ENCODE results near the gene CHIC2.

Gene CHIC2

GRCh38 chr4:54085284-54085683 lies 20.9 kb upstream of the CHIC2 start:
- 0 out of 2 replicates have a peak, but pooled peaks have one; percentile 11 for TF ChIP-seq OSR2 (tag by site-specific recombination; IDR thresholded peaks at IDR 0.05)
- no peak for TF ChIP-seq ZNF214 (tag by site-specific recombination; IDR thresholded peaks at IDR 0.05; ENCODE audit: borderline replicate concordance)
- TF ChIP-seq ZNF394 (tag by site-specific recombination; IDR thresholded peaks at IDR 0.05; ENCODE audit: borderline replicate concordance) = peak; percentile 39; the same call in 1 of the 2 replicates
- no peak for TF ChIP-seq ZNF335 (tag by site-specific recombination; conservative IDR thresholded peaks at IDR 0.05)
- TF ChIP-seq PRDM10 (tag by site-specific recombination; IDR thresholded peaks at IDR 0.05) = peak; percentile 58
- TF ChIP-seq ZEB2 (tag by site-specific recombination; IDR thresholded peaks at IDR 0.05) = peak; percentile 65
- peak; percentile 78 for TF ChIP-seq ZNF629 (tag by site-specific recombination; IDR thresholded peaks at IDR 0.05)
- TF ChIP-seq ZNF658 (tag by site-specific recombination; IDR thresholded peaks at IDR 0.05) = no peak
- TF ChIP-seq ZNF660 (tag by site-specific recombination; IDR thresholded peaks at IDR 0.05) = peak; percentile 18; the same call in 1 of the 2 replicates
- TF ChIP-seq ZNF366 (tag by site-specific recombination; conservative IDR thresholded peaks at IDR 0.05) = peak; percentile 66
- TF ChIP-seq PRDM1 (tag by site-specific recombination; IDR thresholded peaks at IDR 0.05) = no peak
- peak; percentile 40; the same call in 1 of the 2 replicates for TF ChIP-seq ZNF639 (tag by site-specific recombination; IDR thresholded peaks at IDR 0.05)
- 0 out of 2 replicates have a peak, but pooled peaks have one; percentile 40 for TF ChIP-seq SP7 (tag by site-specific recombination; IDR thresholded peaks at IDR 0.05)
- 0 out of 2 replicates have a peak, but pooled peaks have one; percentile 26 for TF ChIP-seq ZBTB21 (tag by site-specific recombination; IDR thresholded peaks at IDR 0.05)
- ChIA-PET POLR2A (no interaction called here), CTCF (no interaction called here)
- Histone ChIP-seq H3K36me3 (ENCODE audit: control insufficient read depth in 2 of 2, insufficient read depth in 1 of 2, low read length in 2 of 2) (no peaks in the 10 kb centered on the region), H3K4me1 (ENCODE audit: control insufficient read depth, insufficient read depth, low read length) (no peaks in the 10 kb centered on the region), H3K9me3 (ENCODE audit: control insufficient read depth, insufficient read depth, low read depth, low read length) (no peaks in the 10 kb centered on the region), H3K27ac (ENCODE audit: extremely low read depth, low read depth, low read length) (no peak overlapping the region), H3K4me3 (ENCODE audit: low read depth, low read length) (no peak overlapping the region)

GRCh38 chr4:54082168-54082567 lies 17.8 kb upstream of the CHIC2 start:
- ChIA-PET POLR2A (no interaction called here), CTCF (no interaction called here)
- no peak overlapping the region for H3K4me3 ChIP-seq (ENCODE audit: low read depth, low read length)
- no peaks in the 10 kb centered on the region for H3K9me3 ChIP-seq (ENCODE audit: control insufficient read depth, insufficient read depth, low read depth, low read length)
- H3K27ac ChIP-seq (ENCODE audit: extremely low read depth, low read depth, low read length) = no peak overlapping the region
- no peaks in the 10 kb centered on the region for H3K4me1 ChIP-seq (ENCODE audit: control insufficient read depth, insufficient read depth, low read length)
- no peaks in the 10 kb centered on the region for H3K36me3 ChIP-seq (ENCODE audit: control insufficient read depth in 2 of 2, insufficient read depth in 1 of 2, low read length in 2 of 2)
- TF ChIP-seq MYNN (tag by site-specific recombination; IDR thresholded peaks at IDR 0.05; ENCODE audit: borderline replicate concordance) (no peak), ZNF518A (tag by site-specific recombination; conservative IDR thresholded peaks at IDR 0.05; ENCODE audit: low read depth) (no peak), ZNF785 (tag by site-specific recombination; IDR thresholded peaks at IDR 0.05) (no peak), ZBTB21 (tag by site-specific recombination; IDR thresholded peaks at IDR 0.05) (no peak), ZNF362 (tag by site-specific recombination; IDR thresholded peaks at IDR 0.05) (no peak), ZNF174 (tag by site-specific recombination; IDR thresholded peaks at IDR 0.05) (no peak), ZNF214 (tag by site-specific recombination; IDR thresholded peaks at IDR 0.05; ENCODE audit: borderline replicate concordance) (no peak), BCL6B (tag by site-specific recombination; IDR thresholded peaks at IDR 0.05) (peak; percentile 65), ZNF426 (tag by site-specific recombination; IDR thresholded peaks at IDR 0.05) (no peak), ZNF664 (tag by site-specific recombination; IDR thresholded peaks at IDR 0.05) (no peak), ZNF623 (tag by site-specific recombination; IDR thresholded peaks at IDR 0.05) (no peak)
